Stimulated activated CD8-positive, alpha-beta memory T cell treated with anti-CD3 and anti-CD28 coated beads, Interleukin-15, amount 100 ng/mL, for 4 hours (primary cell): ENCODE data around the gene DGKQ.
A peak's percentile ranks its signal among the peaks of the same experiment; 100 is the strongest.

Experiments
- DNase-seq, 2 donors: peaks; one replicate each; pipeline ENCODE4 v3.0.0-alpha.2; 2020; ENCODE audit warnings: low read depth in 2 of 2

DGKQ gene, protein sequence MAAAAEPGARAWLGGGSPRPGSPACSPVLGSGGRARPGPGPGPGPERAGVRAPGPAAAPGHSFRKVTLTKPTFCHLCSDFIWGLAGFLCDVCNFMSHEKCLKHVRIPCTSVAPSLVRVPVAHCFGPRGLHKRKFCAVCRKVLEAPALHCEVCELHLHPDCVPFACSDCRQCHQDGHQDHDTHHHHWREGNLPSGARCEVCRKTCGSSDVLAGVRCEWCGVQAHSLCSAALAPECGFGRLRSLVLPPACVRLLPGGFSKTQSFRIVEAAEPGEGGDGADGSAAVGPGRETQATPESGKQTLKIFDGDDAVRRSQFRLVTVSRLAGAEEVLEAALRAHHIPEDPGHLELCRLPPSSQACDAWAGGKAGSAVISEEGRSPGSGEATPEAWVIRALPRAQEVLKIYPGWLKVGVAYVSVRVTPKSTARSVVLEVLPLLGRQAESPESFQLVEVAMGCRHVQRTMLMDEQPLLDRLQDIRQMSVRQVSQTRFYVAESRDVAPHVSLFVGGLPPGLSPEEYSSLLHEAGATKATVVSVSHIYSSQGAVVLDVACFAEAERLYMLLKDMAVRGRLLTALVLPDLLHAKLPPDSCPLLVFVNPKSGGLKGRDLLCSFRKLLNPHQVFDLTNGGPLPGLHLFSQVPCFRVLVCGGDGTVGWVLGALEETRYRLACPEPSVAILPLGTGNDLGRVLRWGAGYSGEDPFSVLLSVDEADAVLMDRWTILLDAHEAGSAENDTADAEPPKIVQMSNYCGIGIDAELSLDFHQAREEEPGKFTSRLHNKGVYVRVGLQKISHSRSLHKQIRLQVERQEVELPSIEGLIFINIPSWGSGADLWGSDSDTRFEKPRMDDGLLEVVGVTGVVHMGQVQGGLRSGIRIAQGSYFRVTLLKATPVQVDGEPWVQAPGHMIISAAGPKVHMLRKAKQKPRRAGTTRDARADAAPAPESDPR

DNA sequence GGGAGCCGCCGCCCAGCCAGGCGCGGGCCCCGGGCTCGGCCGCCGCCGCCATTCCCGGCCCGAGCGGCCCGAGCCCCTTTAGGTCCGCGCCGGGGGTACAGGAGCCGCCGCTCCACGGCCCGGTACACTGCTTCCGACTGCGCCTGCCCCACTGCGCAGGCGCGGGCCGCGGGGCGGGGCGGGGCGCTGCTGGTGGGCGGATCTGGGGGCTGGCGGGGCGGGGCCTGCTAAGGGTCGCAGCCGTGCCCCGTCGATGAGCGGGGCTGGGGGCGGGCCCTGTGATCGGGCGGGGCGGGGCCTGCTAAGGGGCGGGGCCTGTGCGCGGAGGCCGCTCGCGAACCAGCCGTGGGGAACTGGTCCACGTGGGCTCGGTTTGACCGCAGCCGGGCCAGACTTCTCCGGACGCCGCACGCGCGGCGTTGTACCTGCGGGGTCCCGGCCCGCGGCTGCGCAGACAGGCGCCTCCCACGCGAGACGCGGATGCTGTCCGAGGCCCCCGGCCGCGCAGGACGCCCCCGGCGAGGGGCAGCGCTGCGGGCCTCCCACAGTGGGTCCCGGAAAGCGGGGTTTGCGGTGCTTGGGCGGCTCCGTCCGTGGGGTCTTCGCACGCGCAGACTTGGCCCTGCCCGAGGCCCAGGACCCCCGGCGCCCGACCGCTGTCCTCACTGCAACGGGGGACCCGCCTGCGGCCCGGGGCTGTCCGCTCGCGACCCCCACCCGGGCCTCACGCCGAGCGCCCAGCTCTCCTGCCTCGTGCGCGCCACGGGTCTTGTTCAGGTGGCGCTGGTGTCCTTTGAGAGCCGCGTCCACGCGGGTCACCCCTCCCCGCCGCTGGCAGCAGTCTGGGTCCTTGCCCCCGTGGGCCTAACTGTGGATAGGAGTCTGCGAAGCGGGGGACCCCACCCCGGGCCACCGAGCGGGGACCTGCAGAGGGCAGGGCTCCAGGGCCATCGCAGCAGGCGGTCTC lies at the start of gene DGKQ:
TSS of gene DGKQ (minus strand) at position 139 of the 967 bp plus-strand sequence. CDS start at position 52, 87 bp downstream.
- peak; percentile 71 to 88 for DNase-seq

DNA sequence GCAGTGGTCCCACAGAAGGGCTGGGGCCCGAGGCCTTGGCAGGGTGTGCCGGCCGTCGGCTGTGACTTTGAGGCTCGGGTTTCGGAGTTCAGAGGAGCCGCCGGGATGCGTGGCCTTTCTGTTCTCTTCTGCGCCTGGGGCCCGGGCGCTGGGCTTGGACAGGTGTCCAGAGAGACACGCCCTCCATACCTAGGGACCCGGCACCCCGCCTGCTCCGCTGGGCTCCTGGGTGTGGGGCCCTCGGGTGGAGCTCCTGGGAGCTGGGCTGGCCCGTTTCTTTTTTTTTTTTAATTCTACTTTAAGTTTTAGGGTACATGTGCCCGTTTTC lies 49.3 kb upstream of the DGKQ start:
- no peak for DNase-seq

DNA sequence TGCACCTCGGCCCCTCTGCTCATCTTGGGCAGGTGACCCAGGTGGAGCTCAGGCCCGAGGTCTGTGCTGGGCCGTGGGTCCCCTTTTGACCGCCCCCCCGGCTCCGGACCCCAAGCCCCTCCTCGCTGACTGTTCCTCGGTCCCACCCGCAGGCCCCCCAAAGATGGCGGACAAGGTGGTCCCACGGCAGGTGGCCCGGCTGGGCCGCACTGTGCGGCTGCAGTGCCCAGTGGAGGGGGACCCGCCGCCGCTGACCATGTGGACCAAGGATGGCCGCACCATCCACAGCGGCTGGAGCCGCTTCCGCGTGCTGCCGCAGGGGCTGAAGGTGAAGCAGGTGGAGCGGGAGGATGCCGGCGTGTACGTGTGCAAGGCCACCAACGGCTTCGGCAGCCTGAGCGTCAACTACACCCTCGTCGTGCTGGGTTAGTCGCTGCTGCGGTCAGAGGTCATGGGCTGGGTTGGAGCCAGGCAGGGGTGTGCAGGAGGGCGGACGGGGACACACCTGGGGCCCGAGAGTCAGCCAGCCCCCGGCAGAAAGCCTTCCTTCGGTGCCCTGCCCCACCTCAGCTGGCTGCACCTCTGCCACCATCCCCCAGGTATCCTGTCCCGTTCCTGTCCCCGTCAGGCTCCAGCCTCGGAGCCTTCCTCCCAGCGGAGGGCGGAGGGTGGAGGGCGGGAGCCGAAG lies 48.8 kb upstream of the DGKQ start:
- no peak for DNase-seq

DNA sequence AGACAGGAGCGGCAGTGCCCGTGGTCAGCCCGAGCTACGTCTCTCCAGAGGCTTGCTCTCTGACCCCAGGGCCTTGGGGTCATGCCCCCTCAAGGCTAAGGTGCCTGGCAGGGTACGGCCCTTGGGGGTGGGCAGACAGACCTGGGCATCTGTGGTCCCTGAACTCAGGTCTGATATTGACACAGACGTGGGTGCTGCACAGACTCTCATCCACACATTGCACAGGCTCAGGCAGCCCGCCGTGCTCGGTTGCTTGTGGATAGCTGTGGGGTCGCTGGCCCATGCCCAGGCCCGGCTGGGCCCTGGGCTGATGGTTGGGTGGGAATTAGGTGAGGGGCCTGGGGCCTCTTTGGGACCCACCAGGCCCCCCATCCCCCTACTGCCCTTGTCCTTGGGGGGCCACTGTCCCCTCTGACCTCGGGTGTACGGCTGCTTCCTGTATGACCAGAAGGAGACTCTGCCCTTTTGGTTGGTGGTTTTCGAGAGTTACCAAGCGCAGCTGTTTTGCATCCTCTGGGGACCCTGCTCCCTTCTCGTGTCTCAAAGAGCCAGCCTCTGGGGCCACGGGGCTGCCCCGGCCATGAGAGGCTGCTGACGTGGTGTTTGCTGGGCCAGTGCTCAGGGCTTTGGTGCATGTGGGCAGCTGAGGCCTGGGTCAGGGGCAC lies 48.1 kb upstream of the DGKQ start:
- DNase-seq, result no peak

DNA sequence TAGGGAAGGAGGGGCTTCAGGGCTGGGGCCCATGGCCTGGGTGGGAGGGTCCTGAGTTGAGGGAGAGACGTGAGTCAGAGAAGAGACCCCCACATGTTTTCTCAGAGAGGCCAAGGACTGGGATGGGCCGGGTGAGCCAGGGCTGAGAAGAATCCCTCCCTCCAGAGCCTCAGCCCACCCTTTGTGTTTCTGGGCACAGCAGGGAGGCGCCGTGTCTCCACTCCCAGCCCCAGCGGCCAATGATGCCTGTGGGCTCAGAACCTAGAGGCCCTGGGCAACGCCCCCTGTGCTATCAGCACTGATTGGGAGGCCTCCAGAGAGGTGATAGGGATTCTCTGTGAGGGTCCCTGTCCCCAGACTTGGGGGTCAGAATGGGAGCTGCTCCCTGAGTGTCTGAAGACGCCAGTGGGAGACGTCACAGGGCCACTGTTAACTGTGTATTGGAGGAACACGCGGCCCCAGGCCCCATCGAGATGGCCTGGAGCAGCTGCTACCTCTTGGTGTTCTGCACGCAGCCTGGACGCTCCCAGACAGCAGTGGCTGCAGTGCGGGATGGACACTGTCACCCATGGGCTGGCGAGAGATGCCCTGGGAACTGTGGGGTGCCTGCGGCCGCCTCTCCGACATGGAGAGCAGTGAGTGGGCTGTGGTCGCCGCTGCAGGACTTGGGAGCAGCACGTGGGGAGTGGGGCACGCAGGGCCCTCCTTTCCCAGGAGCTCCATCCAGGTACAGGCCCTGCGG lies 46.5 kb upstream of the DGKQ start:
- no peak for DNase-seq

DNA sequence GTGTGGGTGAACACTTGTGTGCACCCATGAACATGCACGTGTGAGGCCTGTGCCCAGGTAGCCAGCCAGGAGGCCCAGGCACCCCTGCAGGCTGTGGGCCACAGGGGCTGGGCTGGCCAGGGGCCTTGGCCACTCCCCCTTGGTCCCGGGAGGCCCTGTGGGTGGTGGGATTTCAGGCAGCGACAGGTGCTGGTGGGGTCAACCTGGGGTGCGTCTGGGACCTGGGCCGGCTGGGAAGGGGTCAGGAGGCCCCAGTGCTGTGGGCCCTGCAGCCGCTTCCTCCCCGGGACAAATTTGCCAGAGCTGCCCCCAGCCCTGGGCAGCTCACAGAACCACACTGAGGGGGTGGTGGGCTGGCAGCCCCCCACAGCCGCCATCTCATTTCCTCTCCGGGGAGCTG lies 46.0 kb upstream of the DGKQ start:
- DNase-seq, result no peak

DNA sequence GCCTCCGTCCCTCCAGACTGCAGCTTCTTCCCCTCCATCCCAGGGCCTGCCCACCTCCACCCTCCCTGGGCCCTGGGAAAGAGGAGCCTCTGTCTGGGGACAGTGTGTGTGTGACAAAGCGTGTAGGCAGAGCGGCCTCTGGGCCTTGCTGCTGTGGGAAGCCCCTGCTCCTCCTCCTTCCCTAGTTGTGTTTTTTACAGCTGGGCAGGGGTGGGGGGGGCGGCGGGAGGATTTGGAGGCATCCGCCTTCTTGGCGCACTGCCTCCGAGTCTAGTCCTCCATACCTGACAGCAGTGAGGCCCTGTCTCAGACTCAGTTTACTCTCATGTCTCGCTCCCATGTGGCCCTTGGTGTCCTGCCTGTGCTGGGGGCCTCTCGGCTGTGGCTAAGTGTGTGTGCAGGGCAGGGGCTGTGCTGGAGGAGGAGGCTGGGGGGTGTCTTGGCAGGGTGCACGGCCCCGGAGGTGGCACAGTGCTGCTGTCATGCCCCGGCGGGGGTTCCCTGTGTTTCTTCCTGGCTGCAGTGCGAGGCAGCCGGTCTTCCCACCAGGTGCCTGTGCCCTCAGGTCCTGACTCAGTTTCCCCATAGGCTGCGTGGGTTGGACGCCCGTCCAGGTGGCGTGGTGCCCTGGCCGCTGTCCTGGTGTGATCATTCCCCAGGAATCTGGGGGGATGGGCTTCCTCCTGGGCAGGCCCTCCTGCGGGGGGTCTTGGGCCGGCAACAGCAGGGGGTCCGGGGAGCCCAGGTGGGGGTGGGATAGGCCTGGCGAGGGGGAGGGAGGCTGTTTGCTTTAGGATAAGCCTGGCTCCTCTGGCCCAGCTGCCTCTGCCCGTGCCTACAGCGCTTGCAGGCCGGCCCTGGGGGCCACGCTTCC lies 45.0 kb upstream of the DGKQ start:
- DNase-seq, result no peak

DNA sequence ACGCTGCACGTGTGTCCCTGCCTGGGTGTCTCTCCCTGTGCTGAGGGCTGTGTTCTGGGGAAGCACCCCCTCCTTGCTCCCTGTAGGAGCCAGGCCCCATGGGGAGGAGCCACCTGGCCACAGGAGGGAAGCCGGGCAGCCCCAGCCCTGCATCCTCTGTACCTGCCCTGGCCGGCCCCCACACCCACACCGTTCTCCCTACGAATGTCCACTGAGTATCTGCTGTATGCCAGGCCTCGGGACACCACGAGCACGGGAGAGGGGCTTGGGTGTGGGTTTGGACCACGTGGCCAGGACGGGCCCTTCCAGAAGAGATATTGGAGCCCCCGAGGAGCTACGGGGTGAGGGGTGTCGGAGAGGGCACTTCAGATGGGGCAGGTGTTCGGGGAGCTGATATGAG lies 44.3 kb upstream of the DGKQ start:
- no peak for DNase-seq

DNA sequence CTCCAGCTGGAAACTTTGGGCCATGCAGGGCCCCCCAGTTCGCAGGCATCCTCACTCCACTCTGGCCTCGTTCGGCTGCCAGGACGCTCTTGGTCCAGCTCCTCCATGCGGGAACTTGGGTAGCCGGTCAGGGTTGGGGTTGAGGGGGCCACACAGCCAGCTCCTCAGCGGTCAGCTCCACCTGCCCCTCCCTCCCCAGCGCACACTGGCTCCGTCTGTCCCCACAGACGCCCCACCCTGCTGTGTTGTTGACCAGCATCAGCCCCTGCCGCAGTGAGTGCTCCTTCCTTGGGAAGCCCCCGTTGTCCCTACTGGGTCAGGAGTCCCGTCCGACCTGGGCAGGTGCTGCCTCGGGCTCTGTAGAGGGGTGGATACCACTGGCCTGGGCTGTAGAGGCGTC lies 43.8 kb upstream of the DGKQ start:
- DNase-seq, result no peak

DNA sequence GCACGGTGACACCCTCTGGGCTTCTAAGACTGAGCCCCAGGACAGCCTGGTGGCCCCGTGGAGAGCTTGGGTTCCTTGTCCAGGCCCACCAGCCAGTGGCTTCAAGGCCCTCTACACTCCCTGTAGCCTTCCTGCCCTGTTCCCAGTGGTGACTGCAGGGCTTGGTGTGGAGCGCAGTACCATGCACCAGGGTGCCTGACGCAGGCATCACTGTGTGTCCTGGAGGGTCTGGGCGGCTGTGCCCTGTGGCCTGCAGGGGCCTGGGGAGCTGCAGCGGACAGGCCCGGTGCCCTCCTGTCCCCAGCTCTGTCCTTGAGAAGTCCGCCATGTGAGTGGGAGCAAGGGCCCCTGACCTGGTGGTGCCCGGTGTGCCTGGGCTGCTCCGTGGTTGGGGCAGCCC lies 42.4 kb upstream of the DGKQ start:
- no peak for DNase-seq

DNA sequence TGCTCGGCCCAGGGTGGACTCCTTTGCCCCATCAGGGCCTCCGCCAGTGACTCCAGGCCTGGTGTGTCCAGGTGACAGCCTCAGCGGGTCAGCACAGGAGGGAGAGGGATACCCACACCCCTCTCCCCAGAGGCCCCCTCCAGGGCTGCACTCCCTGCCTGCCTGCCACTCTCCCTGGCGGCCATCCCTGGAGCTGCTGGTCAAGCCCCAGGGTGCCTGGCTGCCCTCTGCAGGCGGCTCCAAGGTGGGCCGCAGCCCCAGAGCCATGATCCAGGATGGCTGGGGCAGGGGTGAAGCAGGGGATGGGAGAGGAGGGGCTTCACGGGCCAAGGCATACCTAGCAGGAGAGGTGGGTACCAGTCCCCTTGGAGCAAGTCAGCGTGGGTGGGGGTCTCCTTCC lies 41.8 kb upstream of the DGKQ start:
- DNase-seq, result no peak

DNA sequence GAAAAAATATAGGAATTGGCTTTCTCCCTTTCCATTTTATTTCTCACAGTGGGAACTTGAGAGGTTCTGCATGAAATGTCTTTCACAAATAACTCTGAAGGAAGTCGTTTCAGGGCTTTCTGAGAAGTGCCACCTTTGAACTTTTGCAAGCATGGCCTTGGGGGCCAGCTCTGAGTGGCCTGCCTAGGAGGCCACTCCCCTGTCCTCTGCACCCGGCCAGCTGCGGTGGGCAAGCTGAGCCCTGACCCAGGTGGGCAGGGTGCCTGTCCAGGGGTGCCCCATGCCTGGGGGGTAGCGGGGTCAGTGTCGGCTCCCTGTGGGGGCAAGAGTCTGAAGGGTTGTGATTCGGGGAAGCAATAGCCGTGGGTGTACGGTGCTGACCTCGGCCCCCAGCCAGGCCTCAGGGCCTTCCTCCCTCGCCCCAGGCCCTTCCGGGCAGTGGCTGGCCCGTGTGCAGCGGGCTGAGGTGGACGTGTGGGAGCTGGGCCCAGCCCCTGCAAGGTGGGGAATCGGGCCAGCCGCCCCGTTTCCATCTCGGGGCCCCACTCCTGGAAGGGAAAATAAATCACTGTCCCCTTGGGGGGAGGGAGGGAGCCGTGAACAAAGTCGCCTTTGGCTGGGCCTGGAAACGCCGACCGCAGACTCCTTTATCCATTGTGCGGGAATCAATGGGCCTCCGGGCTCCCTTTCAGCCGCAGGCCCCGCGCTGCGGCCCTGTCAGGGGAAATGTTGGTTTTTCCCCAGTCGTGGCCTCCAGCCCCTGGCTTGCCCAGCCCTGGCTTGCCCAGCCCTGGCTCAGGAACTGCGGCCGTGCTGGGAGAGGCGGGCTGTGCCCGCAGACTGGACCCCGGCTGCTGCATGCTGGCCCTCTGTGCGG lies 41.2 kb upstream of the DGKQ start:
- no peak for DNase-seq

DNA sequence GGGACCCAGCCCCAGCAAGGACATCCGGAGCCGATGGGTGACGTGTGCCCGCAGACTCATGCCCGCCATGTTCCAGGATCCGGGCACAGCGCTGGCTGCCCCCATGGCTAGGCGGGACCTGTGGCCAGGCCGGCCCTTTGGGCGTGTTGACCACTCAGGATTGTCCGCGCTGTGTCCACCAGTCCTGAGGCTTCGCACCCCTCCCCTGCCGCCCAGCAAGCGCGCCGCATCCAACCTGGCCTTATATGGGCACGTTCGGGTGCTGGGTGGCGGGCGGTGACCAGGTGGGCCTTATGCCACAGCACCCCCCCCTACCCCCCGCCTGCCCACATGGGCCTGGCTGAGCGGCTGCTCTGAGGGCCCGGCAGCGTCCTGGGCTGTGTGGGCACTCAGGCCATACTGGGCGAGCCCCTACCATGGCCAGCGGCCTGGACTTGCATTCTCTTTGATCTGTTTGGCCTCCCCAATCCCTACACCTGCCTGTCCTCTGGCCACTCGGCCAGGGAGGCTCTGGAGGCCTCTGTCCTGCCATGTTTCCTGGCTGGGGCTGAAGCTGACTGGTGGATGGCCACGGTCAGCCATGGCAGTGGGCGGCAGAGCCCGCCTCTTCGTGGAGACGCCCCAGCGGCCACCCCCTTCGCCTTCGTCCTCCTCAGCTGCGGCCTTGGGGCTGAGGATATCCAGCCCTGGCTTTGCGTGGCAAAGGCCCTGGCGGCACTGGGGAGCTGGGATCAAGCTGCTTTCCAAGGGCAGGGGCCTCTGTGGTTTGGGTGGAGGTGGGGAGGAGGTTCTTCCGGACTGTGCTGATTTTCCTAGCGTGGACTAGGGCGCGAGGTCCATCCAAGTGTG lies 40.1 kb upstream of the DGKQ start:
- DNase-seq, result no peak

DNA sequence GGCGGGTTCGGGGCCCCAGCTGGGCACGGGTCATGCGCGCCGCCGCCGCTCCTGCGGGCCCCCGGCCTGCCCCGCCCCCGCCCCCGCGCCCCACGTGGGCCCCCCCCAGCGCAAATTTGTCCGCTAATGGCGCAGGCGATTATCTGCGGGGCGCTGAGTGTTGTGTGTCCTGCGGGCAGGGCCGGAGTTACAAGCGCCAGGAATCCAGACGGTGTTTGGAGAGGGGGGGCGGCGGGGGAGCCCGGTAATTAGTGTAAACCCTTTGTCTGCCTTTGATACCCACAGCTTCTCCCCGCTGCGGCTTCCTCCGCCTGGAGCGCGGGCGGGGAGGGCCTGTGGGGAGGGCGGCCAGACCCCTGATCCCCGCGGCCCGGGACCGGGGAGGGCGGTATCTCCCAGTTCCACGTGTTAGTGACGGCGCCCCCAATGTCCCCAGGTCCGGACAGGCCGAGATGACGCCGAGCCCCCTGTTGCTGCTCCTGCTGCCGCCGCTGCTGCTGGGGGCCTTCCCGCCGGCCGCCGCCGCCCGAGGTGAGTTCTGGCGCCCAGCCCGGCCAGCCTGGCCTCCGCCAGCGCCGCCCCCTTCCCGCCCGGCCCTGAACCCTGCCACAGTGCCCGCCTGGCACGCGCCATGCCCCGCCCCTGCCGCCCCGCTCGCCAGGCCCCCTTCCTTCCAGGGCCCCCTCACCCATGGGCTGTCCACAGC lies 38.8 kb upstream of the DGKQ start:
- DNase-seq, result peak; percentile 11 to 23

DNA sequence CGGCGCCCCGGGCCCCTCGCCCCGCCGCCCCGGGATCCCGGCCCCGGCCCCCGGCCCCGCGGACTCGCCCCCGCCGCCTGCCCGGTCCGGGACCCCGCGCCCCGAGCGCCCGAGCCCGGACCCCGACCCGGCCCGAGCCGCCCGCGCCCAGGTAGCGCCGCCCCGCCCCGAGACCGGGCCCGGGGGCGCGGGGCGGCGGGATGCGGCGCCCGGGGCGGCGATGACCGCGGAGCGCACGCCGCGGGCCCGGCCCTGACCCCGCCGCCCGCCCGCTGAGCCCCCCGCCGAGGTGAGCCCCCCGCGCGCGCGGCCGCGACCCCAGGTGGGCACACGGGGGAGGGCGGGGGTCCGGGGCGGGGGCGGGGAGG lies 38.3 kb upstream of the DGKQ start:
- DNase-seq, result no peak

DNA sequence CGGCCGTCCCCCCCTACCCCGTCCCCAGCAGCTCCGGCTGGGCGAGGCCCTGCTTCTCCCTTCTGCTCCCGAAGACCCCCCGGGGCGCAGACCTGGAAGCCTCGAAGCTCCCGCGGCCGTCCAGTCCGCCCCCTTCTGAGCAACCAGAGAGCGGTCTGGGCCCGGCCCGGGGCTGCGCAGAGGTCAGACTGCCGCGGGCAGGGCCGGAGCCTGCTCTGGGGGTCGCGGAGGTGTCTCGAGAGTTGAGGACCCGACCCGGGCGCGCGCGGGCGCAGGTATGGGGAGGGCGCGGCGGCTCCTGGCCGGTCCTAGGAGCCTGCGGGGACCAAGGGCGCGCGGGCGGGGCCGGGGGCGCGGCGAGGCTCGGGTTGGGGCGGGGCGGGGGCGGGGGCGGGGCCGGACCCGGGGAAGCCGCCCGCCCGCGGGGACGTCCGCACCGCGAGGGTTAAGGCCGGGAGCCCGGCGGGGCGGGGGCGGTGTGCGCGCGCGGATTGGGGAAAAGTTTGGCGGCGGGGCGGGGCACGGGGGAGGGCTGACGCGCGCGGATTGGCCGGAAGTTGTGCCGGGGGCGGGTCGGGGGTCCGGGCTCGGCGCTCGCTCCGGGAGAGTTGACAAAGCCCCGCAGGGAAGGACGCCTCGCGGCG lies 37.8 kb upstream of the DGKQ start, which contains the start of gene FGFRL1:
TSS of gene FGFRL1 (plus strand) at position 605 of the 644 bp plus-strand sequence. CDS start 860 bp downstream, outside the sequence.
- DNase-seq, result peak; percentile 78 to 79
